ENCODE results near the gene PHPT1.
"Not testable (repeated sequence)": the region's sequence is repeated elsewhere in the genome, so short reads cannot be mapped to it uniquely, and the experiment has no call there.

The PHPT1 gene

DNA sequence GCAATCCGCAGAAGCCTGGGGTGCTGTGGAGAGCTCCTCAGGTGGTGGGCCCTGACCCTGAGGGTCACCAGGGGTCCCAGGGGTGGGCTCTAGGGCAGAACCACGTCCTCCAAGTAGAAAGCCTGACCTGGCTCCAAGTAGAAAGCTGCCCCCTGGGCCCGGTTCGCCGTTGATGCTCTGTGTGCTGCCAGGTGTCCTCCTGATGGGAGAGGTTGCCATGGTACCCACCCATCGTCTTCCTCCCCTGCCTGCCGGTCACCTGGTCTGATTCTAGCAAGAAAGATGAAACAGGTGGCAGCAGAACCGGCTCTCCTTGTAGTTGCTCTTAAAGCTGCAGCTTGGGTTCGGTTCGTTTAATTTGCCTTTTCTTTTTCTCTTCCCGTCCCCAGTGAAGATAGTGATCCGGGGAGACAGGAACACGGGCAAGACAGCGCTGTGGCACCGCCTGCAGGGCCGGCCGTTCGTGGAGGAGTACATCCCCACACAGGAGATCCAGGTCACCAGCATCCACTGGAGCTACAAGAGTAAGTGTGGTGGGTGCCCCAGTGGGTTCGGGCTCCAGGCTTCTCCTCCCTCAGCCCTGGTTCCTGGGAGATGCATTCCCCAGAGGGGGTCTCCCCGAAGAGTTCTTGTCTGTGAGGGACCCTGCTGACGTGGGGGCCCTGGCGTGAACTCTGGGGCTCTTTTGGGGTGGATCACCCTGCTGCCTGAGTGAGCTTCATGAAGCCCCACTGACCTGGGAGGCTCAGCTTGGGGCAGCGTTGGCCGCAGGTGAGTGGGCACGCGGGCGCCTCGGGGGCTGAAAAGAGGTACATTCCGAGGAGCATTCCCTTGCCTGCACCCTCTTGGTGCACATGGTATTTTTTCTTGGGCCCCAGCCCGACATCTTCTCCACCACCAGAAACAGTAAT, 25.8 kb upstream of the PHPT1 start:
- DNase-seq (ENCODE audit: low read depth in 2 of 2): no peak

DNA sequence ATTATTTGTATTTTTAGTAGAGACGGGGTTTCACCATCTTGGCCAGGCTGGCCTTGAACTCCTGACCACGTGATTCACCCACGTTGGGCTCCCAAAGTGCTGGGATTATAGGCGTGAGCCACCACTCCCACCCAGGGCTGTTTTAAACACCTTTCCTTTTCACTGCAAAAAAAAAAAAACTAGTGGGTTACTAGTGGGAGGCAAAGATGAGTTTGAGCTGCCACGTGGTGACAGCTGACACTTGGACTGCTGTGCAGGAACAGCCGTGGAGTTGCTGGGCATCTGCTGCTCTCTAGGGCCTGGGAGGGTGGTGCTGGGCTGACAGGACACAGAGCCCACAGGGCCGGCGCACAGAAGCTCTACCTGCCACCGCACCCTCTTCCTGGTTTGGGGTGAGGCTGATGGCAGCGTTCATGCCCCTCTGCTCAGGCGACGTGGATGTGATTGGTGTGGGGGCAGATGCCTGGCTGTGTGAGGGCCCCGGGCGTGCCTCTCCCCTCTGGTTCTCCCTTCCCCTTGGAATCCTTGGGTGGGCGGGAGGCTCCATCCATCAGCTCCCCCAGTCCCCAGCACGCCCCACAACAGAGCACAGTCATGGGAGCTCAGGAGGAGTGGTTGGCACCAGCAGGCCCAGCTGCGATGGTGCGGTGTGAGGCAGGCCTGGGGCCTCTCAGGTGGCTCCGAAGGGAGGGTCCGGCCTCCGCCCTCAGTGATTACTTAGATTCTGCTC, 24.5 kb upstream of the PHPT1 start:
- DNase-seq (ENCODE audit: low read depth in 2 of 2): no peak

DNA sequence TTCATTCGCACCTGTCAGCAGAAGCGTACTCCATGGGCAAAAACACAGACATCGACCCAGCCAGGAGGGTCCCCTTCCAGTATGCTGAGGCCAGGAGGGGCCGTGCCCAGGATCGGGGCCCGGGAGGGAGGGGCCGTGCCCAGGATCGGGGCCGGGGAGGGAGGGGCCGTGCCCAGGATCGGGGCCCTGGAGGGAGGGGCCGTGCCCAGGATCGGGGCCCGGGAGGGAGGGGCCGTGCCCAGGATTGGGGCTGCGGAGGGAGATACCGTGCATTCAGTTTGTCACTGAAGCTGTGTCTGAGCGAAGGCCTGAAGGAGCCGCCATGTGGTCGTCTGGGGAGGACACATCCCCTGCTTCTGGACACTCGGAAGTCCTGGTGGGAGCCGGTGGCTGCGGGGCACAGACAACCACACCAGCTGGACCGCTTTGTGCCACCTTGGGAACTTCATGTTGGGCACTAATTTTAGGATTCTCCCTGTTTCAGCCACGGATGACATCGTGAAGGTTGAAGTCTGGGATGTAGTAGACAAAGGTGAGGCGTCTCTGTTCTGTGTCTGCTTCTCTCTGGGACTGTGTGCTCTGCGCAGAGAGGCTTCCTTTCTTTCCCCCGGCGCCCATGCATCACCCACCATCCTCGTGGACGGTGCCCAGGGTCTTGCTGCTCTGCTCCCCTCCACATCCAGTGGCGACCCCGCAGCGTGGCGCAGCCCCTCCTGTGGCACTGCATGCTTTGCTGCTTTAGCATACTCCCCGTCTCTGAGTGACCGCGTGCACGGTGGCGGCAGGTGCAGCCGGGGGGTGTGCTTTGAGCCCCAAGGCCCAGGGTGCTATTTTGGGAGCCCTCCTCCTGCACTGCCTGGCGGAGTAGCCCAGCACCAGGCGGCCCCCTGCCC, 23.7 kb upstream of the PHPT1 start:
- no peak for DNase-seq (ENCODE audit: low read depth in 2 of 2)

DNA sequence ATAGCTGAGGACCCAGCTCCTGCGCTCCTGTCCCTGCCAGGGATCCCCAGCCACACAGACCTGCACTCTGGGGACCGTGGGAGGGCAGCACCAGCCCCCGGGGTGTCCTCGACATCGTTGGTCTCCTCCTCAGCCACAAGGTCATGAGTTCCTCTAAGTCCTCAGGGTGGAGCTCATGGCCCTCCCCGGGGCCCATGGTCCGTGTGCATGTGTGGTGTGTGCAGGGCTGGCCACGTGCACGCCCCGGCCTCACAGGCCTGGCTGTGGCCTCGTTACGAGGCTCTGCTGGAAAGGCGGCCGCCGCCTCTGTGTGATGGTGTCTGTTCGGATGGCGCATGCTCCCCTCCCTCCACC, 23.0 kb upstream of the PHPT1 start:
- DNase-seq (ENCODE audit: low read depth in 2 of 2): no peak

DNA sequence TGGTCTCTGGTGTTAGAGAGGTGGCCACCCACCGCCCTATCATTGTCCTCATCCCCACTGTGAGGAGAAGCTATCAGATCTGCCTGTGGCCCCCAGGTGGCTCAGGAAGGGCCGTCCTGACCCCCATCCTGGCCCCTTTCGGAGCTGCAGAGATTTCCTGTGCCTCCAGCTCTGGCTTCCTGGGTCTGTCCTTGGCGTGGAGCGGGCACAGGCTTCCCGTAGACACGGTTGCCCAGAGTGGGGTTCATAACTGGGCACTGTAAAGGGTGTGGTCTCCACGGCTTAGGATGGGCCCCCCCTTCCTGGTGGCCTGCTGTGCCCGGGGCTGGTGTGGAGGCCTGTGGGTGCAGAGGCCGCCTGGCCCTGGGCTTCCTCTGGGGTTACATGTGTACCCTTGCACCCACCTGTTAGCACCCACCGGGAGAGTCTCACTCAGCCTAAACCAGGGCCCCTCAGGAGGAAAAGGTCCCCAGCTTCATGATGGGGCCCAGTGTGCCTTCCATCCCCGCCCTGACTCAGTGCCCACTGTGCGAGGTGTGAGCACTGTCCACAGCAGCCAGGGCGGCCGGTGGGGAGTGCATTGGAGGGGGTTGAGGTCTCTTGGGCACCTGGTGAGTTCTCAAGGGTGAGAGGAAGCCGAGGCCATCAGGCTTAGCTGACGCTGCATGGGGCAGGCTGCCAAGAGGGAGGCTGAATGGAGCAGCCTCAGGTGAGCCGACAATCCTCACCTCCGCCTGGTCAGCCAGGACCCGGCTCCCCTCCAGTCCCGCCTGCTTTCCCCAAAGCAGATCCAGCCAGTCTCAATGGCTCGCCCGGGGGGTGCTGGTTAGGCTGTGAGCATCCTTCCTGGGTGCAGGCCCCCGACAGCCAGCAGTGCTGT, 22.3 kb upstream of the PHPT1 start:
- DNase-seq (ENCODE audit: low read depth in 2 of 2): no peak

DNA sequence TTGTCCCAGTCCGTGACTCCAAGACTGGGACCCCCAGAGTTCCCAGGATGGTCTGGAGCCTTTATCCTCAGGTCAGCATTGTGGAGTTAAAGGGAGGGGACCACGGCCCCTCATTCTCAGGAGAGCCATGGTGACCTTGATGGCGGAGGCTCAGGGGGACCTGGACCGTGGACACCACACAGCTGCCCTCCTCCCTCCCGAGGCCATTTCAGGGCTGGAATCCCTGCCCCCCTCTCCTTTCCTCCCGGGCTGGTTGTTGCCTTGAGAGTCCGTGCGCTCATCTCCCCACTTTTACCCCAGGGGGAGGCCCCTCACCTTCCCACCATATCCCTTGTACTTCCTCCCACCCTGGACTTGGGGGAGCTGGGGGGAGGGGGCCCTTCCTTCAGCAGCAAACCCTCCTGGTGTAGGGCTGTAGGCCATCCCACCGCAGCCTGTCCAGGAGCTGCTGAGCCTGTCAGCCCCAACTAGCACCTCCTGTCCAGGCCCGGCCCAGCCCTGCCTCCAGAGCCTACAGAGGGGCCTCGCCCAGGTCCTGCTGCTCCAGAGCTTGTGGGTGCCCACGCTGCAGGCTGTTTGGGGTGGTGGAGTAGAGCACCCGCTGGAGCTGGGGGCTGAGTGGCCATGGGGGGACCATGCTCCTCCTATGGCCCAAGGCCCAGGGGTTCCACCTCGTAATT, 21.3 kb upstream of the PHPT1 start:
- DNase-seq (ENCODE audit: low read depth in 2 of 2): no peak

DNA sequence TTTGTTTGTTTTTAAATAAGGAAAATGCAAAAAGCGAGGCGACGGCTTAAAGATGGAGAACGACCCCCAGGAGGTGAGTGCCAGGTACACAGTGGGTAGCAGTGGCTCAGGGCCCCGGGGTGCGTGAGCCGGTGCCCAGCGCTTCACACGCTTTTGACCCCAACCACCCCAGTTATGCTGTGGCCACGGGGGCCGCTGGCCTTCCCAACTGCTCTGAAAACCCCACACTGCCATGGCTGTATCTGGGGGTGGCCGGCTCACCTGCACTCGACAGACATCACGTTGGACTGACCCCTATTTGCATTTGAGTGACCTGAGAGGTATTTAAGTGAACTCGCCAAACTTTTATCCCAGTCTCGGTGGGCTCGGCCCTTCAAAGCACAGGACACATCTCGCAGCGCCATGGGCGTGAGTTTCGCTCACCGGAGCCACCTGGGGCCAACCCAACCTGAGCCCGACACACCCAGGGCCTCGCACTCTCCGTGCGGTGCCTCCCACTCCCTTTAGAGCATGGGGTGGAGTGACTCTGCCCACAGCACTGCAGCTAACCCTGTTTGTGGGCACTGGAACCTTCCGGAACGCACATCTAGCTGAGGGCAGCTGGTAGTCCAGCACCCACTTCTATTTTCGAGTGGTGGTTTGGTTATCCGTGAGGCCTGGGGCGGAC, 20.6 kb upstream of the PHPT1 start:
- DNase-seq (ENCODE audit: low read depth in 2 of 2): no peak

DNA sequence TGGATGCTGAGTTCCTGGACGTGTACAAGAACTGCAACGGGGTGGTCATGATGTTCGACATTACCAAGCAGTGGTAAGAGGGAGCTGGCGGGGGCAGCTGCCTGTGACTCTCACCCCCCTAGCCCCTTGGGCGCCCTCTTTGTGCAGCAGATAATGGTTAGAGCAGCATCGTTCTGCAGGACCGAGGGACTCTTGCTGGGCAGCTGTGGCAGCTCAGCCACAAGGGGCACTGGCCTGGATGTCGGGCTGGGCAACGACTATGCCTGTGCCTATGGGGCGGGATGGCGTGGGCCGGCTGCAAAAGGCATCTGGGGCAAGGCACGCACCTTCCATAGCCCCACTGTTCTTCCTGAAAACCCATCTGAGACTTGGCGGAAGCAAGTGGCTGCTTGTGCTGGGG, 19.8 kb upstream of the PHPT1 start:
- no peak for DNase-seq (ENCODE audit: low read depth in 2 of 2)

DNA sequence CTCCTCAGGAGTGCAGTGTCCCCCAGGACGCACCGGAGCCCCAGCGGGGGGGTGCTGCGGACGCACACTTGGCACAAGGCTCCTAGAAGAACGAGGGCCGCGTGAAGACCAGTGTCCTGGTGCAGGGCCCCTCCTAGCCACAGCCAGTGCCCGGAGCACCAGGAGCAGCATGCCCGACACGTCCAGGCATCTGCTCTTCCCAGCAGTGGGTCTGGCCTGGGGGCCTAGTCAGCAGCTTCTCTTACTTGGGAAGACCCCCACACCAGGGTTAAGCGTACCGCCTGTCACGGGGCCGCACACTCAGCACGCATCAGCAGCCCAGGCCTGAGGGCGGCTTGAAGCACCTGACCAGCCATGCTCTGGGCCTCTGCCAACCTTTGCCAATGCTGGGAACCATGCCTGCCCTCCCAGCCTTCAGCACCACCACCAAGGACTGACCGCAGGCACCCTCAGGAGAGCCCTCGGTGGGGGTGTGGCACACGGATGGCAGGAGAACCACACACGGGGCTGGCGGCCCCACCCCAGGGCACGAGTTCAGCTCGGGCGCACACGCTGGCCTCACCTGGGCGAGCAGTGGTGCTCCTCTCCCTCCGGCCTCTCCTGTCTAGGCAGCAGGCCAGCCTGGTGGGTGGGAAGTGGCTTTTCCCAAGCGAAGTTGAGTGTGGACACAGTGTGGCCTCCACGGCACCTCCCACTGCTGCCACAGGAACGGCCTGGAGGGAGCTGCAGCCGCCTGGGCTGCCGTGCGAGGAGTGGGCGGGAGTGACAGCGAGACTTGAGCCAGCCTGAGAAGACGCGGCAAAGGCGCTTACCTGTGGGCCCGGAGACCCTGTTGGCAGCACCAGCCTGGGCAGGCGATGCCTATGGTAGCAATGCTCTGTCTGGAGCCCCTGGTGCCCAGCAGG, 19.0 kb upstream of the PHPT1 start:
- DNase-seq (ENCODE audit: low read depth in 2 of 2): no peak

DNA sequence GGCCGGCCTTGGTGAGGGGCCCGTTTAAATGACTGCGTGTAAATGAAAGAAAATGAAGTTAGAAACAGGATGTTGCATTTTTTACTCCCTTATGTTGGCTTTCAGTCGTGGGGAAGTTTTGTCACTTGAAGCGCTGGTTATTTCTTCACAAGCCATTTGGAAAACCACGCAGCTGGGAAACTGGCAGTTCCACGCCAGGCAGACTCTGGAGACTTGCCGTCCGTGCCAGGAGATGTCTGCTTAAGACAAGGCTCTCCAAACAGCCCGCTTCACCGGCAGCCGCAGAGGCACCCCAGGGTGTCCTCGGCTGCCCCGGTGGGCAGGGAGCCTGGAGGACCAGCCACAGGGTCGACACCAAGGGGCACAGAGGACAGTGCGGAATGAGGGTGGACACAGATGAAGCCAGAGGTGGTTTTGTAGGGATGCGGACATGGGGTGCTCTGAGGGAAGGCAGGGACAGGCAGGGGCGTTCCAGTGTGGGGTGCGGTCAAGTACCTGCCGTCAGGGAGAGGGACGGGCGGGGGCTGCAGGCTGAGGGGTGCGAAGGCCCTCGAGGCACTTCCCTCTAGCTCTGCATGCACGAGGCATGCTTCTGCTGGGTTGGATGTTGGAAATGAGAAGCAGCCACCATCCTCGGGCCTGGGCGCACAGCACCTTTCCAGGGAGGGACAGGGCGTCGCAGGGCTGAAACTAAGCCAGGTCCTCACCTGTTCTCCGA, 18.0 kb upstream of the PHPT1 start:
- DNase-seq (ENCODE audit: low read depth in 2 of 2): no peak

DNA sequence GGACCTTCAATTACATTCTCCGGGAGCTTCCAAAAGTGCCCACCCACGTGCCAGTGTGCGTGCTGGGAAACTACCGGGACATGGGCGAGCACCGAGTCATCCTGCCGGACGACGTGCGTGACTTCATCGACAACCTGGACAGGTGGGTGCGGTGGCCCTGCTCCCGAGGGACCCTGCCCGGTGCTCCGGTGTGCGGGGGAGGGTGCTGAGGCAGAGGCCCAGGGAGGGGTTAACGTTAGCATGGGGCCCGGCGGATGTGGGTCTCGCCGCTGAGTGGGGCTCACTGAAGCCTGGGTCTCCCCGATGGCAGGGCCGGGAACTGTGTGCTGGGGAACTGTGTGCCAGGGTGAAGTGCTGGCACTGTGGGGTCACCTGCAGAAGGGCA, 17.5 kb upstream of the PHPT1 start:
- DNase-seq (ENCODE audit: low read depth in 2 of 2): no peak

DNA sequence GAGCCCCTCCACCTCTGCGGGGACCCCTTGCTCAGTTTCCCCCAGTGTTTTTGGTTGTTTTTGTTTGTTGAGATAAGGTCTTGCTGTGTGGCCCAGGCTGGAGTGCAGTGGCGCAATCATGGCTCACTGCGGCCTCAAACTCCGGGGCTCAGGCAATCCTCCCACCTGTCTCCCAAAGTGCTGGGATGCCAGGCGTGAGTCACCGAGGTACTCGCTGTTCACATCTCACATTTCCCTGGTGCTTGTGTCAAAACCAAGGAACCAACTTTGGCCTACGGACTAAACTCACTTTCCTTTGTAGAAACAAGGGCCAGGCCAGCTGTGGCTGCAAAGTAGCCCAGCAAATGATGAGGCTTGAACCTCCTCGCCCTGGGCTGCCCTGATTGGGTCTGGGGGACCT, 16.6 kb upstream of the PHPT1 start:
- no peak for DNase-seq (ENCODE audit: low read depth in 2 of 2)

DNA sequence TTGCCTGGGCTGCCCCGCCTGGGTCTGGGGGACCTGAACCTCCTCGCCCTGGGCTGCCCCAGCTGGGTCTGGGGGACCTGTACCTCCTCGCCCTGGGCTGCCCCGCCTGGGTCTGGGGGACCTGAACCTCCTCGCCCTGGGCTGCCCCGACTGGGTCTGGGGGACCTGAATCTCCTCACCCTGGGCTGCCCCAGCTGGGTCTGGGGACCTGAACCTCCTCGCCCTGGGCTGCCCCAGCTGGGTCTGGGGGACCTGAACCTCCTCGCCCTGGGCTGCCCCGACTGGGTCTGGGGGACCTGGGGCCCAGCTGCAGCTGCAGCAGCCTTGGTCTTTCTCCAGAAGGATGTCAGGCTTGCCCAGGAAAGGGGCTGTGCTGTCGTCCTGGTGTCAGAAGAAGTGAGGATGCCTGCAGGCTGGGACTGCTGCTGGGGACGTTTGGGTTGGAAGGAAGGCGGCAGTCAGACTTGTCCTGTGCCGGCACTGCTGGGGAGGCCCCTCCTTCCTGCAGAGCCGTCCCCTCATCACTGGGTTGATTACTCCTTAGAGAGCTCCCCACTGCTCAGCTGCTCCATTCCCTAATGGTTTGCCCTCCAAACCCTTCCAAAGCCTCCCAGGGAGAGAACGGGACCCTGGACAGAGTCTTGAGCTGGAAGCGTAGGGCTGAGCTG, 15.7 kb upstream of the PHPT1 start:
- not testable (repeated sequence) for DNase-seq (ENCODE audit: low read depth in 2 of 2)

DNA sequence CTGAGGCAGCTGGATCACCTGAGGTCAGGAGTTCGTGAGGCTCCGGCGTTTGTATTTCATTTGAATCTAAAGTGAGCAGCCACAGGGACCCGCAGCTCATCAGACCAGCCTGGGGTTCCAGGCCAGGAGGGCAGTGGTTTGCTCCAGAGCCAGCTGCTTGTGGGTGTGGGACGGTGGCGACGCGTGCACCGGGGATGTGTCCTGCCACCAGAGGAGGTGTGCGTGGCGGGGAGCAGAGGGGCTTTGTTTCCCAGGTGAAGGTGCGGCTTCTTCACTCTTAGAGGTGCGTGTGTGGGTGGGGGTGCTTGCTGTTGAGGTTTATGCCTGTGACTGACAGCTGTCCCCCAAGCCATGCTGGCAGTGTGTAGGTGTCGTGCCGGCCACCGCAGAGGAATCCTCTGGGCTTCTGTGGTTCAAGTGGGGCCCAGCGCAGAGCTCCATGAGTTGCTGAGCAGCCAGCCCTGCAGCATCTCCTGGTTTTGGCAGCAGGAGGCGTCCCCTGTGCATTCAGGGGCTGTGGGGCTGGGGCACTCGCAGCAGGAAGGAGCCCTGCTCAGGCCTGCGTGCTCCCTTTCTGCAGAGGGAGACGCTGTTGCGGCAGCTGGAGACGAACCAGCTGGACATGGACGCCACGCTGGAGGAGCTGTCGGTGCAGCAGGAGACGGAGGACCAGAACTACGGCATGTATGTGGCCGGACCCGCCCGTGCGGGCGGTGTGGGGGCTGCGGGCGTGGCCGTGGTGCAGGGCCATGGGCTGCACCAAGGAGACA, 13.9 kb upstream of the PHPT1 start:
- DNase-seq (ENCODE audit: low read depth in 2 of 2): no peak

DNA sequence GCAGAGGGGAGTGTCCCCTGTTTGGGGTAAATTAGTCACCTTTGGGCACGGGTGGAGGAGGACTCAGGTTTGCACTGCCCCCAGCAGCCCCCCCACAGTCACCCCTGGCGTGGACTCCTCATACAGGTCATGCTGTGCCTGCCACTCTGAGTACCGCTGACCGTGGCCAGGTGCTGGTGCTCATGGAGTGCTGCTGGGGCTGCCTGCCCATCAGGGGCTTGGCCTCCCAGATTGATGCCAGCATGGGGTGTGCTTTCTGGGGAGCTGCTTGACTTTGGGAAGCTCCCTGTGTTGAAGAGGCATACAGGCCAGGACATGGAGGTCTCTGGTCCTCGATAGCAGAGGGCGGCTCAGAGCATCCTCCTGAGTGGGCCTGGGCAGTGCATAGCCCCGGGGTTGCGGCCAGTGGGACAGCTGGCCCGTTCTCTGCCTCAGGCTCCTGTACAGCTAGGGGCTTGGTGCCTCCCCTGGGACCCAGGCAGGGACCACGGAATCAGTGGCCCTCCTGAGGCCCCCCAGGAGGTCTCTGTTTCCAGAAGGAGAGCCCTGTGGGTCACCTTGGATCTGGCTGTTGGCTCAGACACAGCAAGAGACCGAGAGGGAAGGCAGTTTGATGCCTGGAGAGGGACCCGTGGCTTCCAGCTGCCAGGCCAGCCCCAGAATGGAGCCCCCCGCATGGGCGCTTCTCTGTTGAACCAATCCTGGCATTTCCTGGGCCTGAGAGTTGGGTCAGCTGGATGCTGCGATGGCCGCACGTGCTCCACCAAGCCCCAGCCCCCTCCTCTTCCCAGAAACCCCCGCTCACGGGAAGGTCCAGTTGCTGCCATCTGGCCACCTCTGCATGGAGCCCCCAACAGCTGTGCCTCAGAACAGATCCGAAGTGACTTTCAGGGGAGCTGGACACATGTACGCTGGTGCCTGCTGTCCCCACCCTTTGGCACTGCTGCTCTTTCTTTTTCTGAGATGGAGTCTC, 13.0 kb upstream of the PHPT1 start:
- DNase-seq (ENCODE audit: low read depth in 2 of 2): no peak

Data from activated CD4-positive, alpha-beta T cell treated with anti-CD3 and anti-CD28 coated beads for 24 hours (primary cell).